ENCODE data around the gene APBB2. TPM values are rescaled to one million over a fixed set of nuclear protein-coding genes. Genes with fewer than 3 reads are reported as not detected.

The APBB2 gene
- total and polyA plus RNA-seq, 2 donors (not counting 1 experiment from before 2014, with no cell fraction given): 4.4 to 15.8 TPM

DNA sequence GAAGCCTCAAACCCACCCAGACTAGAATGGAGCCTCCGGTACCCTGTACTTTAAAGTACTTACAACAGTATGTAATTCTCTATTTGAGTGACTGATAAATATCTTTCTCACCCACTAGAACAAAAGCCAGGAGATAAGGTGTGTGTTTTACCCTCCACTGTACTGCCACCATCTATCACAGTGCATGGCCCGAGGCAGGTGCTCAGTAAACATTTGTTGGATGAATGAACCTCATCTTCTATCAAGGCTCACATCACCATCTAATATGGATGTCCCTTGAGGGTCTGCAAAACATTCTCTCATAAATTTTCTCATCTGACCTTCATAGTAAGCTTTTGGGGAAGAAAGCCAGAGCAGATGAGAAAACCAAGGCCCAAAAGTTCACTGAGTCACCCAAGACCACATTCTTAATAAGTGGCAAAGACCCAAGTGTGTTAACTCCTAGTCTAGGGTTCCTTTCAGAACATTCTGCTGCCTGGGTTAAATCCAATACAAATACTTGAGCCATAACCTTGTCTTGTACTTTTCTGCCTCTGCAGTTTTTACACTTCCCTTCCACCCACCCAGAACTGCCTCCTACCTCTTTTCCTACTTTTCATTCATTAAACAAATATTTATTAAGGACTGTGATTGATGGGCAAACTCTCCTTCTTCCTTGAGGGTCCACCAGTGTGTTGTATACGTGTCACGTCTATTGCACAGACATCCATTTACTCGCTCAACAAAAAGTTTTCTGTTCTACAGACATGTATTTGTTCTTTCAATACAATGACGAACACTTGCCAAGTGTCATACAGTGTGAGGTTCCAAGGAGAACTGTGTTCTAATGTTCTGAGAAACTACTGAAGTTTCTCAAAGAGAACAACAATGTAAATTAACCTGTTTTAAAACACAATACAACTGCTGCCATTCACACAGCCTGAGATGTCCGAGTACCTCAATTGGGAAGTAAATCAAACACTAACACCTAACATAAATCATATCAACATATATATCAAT lies 35.7 kb downstream of the APBB2 start:
- no peak overlapping the region for H3K27ac Mint-ChIP-seq
- no peaks in the 10 kb centered on the region for H3K79me2 ChIP-seq (ENCODE audit: control insufficient read depth, insufficient read depth, low read length)
- CTCF ChIA-PET: no interaction called here

DNA sequence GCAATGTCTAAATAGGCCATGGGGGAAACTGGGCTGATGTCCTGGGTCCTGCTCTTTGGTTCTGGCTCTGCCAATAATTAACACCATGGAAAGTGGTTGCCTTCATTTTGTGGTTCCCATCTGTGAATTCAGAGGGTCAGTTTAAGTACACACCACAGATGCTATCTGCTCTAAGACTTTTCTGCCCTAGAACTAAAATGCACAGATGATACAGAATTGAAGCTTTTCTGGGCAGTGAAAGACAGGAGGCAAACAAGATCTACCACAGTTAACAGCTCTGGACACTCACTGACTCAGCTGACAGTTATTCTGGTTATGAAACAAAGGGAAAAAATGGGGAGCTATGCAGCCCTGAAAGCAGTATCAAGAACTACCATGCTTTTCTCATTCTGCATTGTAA lies 37.3 kb downstream of the APBB2 start:
- Mint-ChIP-seq H3K27ac (no peak overlapping the region), H3K9me3 (ENCODE audit: insufficient read depth) (peaks cover 1% of the 10 kb centered on the region), H3K4me3 (no peak overlapping the region), H3K4me1 (peaks cover 4% of the 10 kb centered on the region), H3K27me3 (no peaks in the 10 kb centered on the region)
- Histone ChIP-seq H3K9me3 (ENCODE audit: control extremely low read depth in 1 of 3, control insufficient read depth in 2 of 3, insufficient read depth in 1 of 3, low read length in 2 of 3) (no peaks in the 10 kb centered on the region), H3K27me3 (replicated peaks in 1 of 4; ENCODE audit: control extremely low read depth in 1 of 4, control insufficient read depth in 3 of 4, insufficient read depth in 4 of 4, low read length in 3 of 4) (no peaks in the 10 kb centered on the region), H3K4me2 (replicated peaks; ENCODE audit: low read depth, low read length, poor library complexity, severe bottlenecking) (no peak overlapping the region), H3K36me3 (replicated peaks in 1 of 2; ENCODE audit: control extremely low read depth in 1 of 2, control insufficient read depth in 1 of 2, extremely low read depth in 1 of 2, insufficient read depth in 2 of 2, low read length in 1 of 2) (no peaks in the 10 kb centered on the region), H3K4me3 (ENCODE audit: control extremely low read depth in 1 of 5, extremely low read depth in 1 of 5, insufficient read depth in 1 of 5, low read depth in 2 of 5, low read length in 4 of 5) (no peak overlapping the region), H3K9ac (ENCODE audit: low read length) (no peak overlapping the region), H4K20me1 (ENCODE audit: control insufficient read depth, insufficient read depth, low read length, poor library complexity, severe bottlenecking) (no peaks in the 10 kb centered on the region), H2AFZ (ENCODE audit: insufficient read depth, low read depth, low read length, poor library complexity, severe bottlenecking) (no peak overlapping the region), H3K4me1 (ENCODE audit: control insufficient read depth in 2 of 2, insufficient read depth in 2 of 2, low read length in 2 of 2) (no peaks in the 10 kb centered on the region), H3K79me2 (ENCODE audit: control insufficient read depth, insufficient read depth, low read length) (no peaks in the 10 kb centered on the region), H3K27ac (ENCODE audit: low read length in 2 of 2) (no peak overlapping the region)
- no peak for ATAC-seq (ENCODE audit: low read depth)
- TF ChIP-seq, protein P1, sequence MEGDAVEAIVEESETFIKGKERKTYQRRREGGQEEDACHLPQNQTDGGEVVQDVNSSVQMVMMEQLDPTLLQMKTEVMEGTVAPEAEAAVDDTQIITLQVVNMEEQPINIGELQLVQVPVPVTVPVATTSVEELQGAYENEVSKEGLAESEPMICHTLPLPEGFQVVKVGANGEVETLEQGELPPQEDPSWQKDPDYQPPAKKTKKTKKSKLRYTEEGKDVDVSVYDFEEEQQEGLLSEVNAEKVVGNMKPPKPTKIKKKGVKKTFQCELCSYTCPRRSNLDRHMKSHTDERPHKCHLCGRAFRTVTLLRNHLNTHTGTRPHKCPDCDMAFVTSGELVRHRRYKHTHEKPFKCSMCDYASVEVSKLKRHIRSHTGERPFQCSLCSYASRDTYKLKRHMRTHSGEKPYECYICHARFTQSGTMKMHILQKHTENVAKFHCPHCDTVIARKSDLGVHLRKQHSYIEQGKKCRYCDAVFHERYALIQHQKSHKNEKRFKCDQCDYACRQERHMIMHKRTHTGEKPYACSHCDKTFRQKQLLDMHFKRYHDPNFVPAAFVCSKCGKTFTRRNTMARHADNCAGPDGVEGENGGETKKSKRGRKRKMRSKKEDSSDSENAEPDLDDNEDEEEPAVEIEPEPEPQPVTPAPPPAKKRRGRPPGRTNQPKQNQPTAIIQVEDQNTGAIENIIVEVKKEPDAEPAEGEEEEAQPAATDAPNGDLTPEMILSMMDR (IDR thresholded peaks at IDR 0.05): no peak
- TF ChIP-seq EZH2 (IDR thresholded peaks at IDR 0.05; ENCODE audit: borderline replicate concordance, insufficient read depth, low read depth, low read length, poor library complexity, severe bottlenecking): no peak
- no peak for DNase-seq
- ChIA-PET CTCF (no interaction called here), POLR2A (no interaction called here)
- intact Hi-C loops (cut with micrococcal nuclease): no loop called here

More for the DNA sequence above, 35.7 kb downstream of the APBB2 start:
- Histone ChIP-seq H3K36me3 (replicated peaks in 1 of 2; ENCODE audit: control extremely low read depth in 1 of 2, control insufficient read depth in 1 of 2, extremely low read depth in 1 of 2, insufficient read depth in 2 of 2, low read length in 1 of 2) (no peaks in the 10 kb centered on the region), H3K9me3 (ENCODE audit: control extremely low read depth in 1 of 3, control insufficient read depth in 2 of 3, insufficient read depth in 1 of 3, low read length in 2 of 3) (no peaks in the 10 kb centered on the region), H3K4me1 (ENCODE audit: control insufficient read depth in 2 of 2, insufficient read depth in 2 of 2, low read length in 2 of 2) (no peaks in the 10 kb centered on the region), H2AFZ (ENCODE audit: insufficient read depth, low read depth, low read length, poor library complexity, severe bottlenecking) (no peak overlapping the region), H3K4me3 (ENCODE audit: control extremely low read depth in 1 of 5, extremely low read depth in 1 of 5, insufficient read depth in 1 of 5, low read depth in 2 of 5, low read length in 4 of 5) (no peak overlapping the region), H4K20me1 (ENCODE audit: control insufficient read depth, insufficient read depth, low read length, poor library complexity, severe bottlenecking) (no peaks in the 10 kb centered on the region), H3K27me3 (replicated peaks in 1 of 4; ENCODE audit: control extremely low read depth in 1 of 4, control insufficient read depth in 3 of 4, insufficient read depth in 4 of 4, low read length in 3 of 4) (no peaks in the 10 kb centered on the region), H3K27ac (ENCODE audit: low read length in 2 of 2) (no peak overlapping the region), H3K4me2 (replicated peaks; ENCODE audit: low read depth, low read length, poor library complexity, severe bottlenecking) (no peak overlapping the region), H3K9ac (ENCODE audit: low read length) (no peak overlapping the region)
- Mint-ChIP-seq H3K27me3 (no peaks in the 10 kb centered on the region), H3K4me1 (no peaks in the 10 kb centered on the region), H3K4me3 (no peak overlapping the region), H3K9me3 (ENCODE audit: insufficient read depth) (peaks cover 2% of the 10 kb centered on the region)
- POLR2A ChIA-PET: no interaction called here
- no peak for DNase-seq
- no peak for ATAC-seq (ENCODE audit: low read depth)
- no CpG with 5 or more reads among the region's 7 CpGs for WGBS (ENCODE audit: insufficient coverage)
- intact Hi-C loops (cut with micrococcal nuclease): no loop called here
- TF ChIP-seq, protein P1 (IDR thresholded peaks at IDR 0.05): no peak
- no peak for TF ChIP-seq EZH2 (IDR thresholded peaks at IDR 0.05; ENCODE audit: borderline replicate concordance, insufficient read depth, low read depth, low read length, poor library complexity, severe bottlenecking)
